A549 (cell line): ENCODE data around the gene AP3B1. TPM values are rescaled to one million over a fixed set of nuclear protein-coding genes. Genes with fewer than 3 reads are reported as not detected.
A peak's percentile ranks its signal among the peaks of the same experiment; 100 is the strongest.

Source experiments
- ATAC-seq, 2 experiments: fragments of 200-7000 bp in 1 of 2; fragments of >200 bp in 1 of 2; cut with Nextera tagmentation in 1 of 2; cut with Tn5 transposase in 1 of 2; 3 replicates each; pipeline versions ENCODE4 v1.8.0 to v1.9.1; 2018 to 2020; ENCODE audit warnings: mild to moderate bottlenecking in 1 of 2, moderate library complexity in 1 of 2
- CTCF ChIA-PET: fragments of 300-600 bp; sonication (Branson Sonifier 250); formaldehyde crosslinking; extraction: SDS; loops from one replicate; lab custom pipeline; 2021; ENCODE audit warnings: antibody characterized with exemption, inconsistent platforms; lab: Yijun Ruan, JAX
- POLR2A ChIA-PET: fragments of 350-600 bp; formaldehyde crosslinking; extraction: SDS; loops from one replicate; lab custom pipeline; 2021; ENCODE audit warnings: antibody characterized with exemption, inconsistent platforms; lab: Yijun Ruan, JAX
- DNase-seq, 2 experiments: peaks; one replicate each; pipeline versions ENCODE4 v3.0.0 to v3.0.0-alpha.2; 2011 to 2016; ENCODE audit warnings: low read depth in 1 of 2, low spot score in 1 of 2
- FAIRE-seq: peaks from 2 replicates; lab custom pipeline; 2011; peaks lifted over from hg19 to GRCh38; lab: Jason Lieb, UNC
- H3K27ac ChIP-seq, 2 experiments: fragments of >200 bp; sonication (Bioruptor Twin); formaldehyde crosslinking; 3 replicates each; pipeline ENCODE4 v1.5.1; 2016 to 2017
- H3K4me1 ChIP-seq: fragments of >200 bp; sonication (Bioruptor Twin); formaldehyde crosslinking; 3 replicates; pipeline ENCODE4 v1.6.1; 2016
- H3K4me2 ChIP-seq: fragments of >200 bp; sonication (Bioruptor Twin); formaldehyde crosslinking; 3 replicates; pipeline ENCODE4 v1.6.1; 2016
- H3K4me3 ChIP-seq: fragments of >200 bp; sonication (Bioruptor Twin); formaldehyde crosslinking; 3 replicates; pipeline ENCODE4 v1.5.1; 2016
- H3K9me3 ChIP-seq: fragments of >200 bp; sonication (Bioruptor Twin); formaldehyde crosslinking; 3 replicates; pipeline ENCODE4 v1.6.1; 2016
- BHLHE40 ChIP-seq: IDR thresholded peaks from 2 replicates; pipeline ENCODE4 v1.6.1; 2012; ENCODE audit warnings: low read depth, low read length, inconsistent platforms
- CHD4 ChIP-seq: fragments of 200-600 bp; sonication (generic); IDR thresholded peaks from 2 replicates; pipeline ENCODE4 v1.6.1; 2016; ENCODE audit warnings: antibody characterized with exemption, mild to moderate bottlenecking, borderline replicate concordance
- EP300 ChIP-seq, 2 experiments: fragments of >200 bp; sonication (Bioruptor Twin); formaldehyde crosslinking; IDR thresholded peaks; 2 replicates in 1 of 2; 3 replicates in 1 of 2; pipeline ENCODE4 v1.6.1; 2016 to 2017
- FOSB ChIP-seq: fragments of 250-450 bp; sonication (Bioruptor Pico); IDR thresholded peaks from 2 replicates; pipeline ENCODE4 v1.5.0; 2020; ENCODE audit warnings: mild to moderate bottlenecking, moderate library complexity
- GATA3 ChIP-seq: IDR thresholded peaks from 2 replicates; pipeline ENCODE4 v1.6.1; 2012; ENCODE audit warnings: borderline replicate concordance
- HDAC2 ChIP-seq: fragments of 200-600 bp; sonication (generic); IDR thresholded peaks from 2 replicates; pipeline ENCODE4 v1.6.1; 2016
- HOXB5 ChIP-seq: fragments of 250-450 bp; sonication (Bioruptor Pico); IDR thresholded peaks from 2 replicates; pipeline ENCODE4 v1.5.0; 2020; ENCODE audit warnings: mild to moderate bottlenecking, moderate library complexity
- KDM1A ChIP-seq: fragments of 200-600 bp; sonication (generic); IDR thresholded peaks from 2 replicates; pipeline ENCODE4 v1.6.1; 2016; ENCODE audit warnings: low read depth, mild to moderate bottlenecking
- KDM5A ChIP-seq: fragments of 200-600 bp; sonication (generic); IDR thresholded peaks from 2 replicates; pipeline ENCODE4 v1.6.1; 2016; ENCODE audit warnings: antibody characterized with exemption, mild to moderate bottlenecking
- MAFK ChIP-seq: fragments of 450-650 bp; IDR thresholded peaks from 2 replicates; pipeline ENCODE4 v1.6.1; 2014; ENCODE audit not compliant: partially characterized antibody
- MAZ ChIP-seq: fragments of 150-350 bp; IDR thresholded peaks from 2 replicates; pipeline ENCODE4 v1.6.1; 2014; ENCODE audit warnings: antibody characterized with exemption, low read depth, low read length, borderline replicate concordance
- NFE2L2 ChIP-seq: fragments of 150-350 bp; conservative IDR thresholded peaks from 2 replicates; pipeline ENCODE4 v1.6.1; 2014; ENCODE audit warnings: low read length
- NR3C1 ChIP-seq: fragments of >200 bp; sonication (Bioruptor Twin); formaldehyde crosslinking; IDR thresholded peaks from 3 replicates; pipeline ENCODE4 v1.6.1; 2017
- POLR2AphosphoS2 ChIP-seq: conservative IDR thresholded peaks from 2 replicates; pipeline ENCODE4 v1.6.1; 2012; ENCODE audit warnings: low read length, improper control_type of control experiment, inconsistent platforms
- RARB ChIP-seq: fragments of 250-450 bp; sonication (Bioruptor Pico); IDR thresholded peaks from 2 replicates; pipeline ENCODE4 v1.8.0; 2021; ENCODE audit warnings: mild to moderate bottlenecking, moderate library complexity
- RCOR1 ChIP-seq: fragments of 150-350 bp; IDR thresholded peaks from 2 replicates; pipeline ENCODE4 v1.6.1; 2014; ENCODE audit warnings: antibody characterized with exemption, low read length, low read depth
- SREBF2 ChIP-seq: fragments of 450-650 bp; IDR thresholded peaks from 2 replicates; pipeline ENCODE4 v1.6.1; 2014; ENCODE audit warnings: mild to moderate bottlenecking, moderate library complexity
- WGBS: methylation state at CpG from one replicate; pipeline ENCODE4 v1.1.6; 2017; ENCODE audit errors: missing lambda C conversion rate; 5-methylcytosine and 5-hydroxymethylcytosine counted together
- polyA plus RNA-seq, 4 experiments: library from polyadenylated mRNA; depleted of rRNA in 3 of 4; stranded (reverse); fragments of >200 nt; fragmentation: RNase III in 1 of 4; extraction: RNeasy Plus Mini Kit Qiagen cat#74134 plus additional on column Dnase treatment in 1 of 4; gene quantifications; 2 replicates in 3 of 4; 3 replicates in 1 of 4; pipeline ENCODE4 v1.2.3, GENCODE V29; 2011 to 2017
- TF ChIP-seq, protein P1 (sequence below): fragments of 150-350 bp; IDR thresholded peaks from 2 replicates; pipeline ENCODE4 v1.6.1; 2014; ENCODE audit warnings: low read depth, mild to moderate bottlenecking, low read length
- TF ChIP-seq, protein P2 (sequence below): fragments of >200 bp; sonication (Bioruptor Twin); formaldehyde crosslinking; IDR thresholded peaks from 3 replicates; pipeline ENCODE4 v1.5.1; 2016
- TF ChIP-seq, protein P3 (sequence below): IDR thresholded peaks from 2 replicates; pipeline ENCODE4 v1.6.1; 2012; ENCODE audit warnings: low read depth, borderline replicate concordance

The AP3B1 gene
- polyA plus RNA-seq, 2 of the 4 experiments (the other 2 are of a cell fraction) = 52.4 to 70.5 TPM

DNA sequence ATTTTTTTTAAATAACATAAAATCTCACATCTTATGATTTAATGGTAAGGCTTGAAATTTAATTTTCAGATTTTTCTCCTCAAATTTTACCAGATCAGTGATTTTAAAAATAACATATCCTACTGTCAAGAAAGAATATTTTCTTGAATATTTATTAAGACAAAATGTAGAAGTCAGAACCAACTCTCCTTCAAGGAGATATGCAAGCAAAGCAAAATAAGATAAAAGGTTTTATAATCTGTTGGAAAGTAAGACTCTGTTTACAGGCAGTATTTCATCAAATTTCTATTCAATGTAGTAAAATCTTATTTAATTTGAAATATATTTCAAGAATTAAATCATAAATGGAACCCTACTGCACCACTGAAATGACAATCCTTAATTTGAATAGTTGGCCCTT is 7.3 kb downstream of the AP3B1 start:
- ChIA-PET POLR2A (no interaction called here), CTCF (no interaction called here)
- Histone ChIP-seq H3K4me3 (no peak overlapping the region), H3K27ac (no peak overlapping the region), H3K4me1 (peaks cover 18% of the 10 kb centered on the region), H3K4me2 (no peak overlapping the region; the same call in 1 of the 3 replicates), H3K9me3 (no peaks in the 10 kb centered on the region)
- no peak for DNase-seq
- ATAC-seq = no peak
- peak; percentile 19 for TF ChIP-seq MAFK
- TF ChIP-seq, protein P1, sequence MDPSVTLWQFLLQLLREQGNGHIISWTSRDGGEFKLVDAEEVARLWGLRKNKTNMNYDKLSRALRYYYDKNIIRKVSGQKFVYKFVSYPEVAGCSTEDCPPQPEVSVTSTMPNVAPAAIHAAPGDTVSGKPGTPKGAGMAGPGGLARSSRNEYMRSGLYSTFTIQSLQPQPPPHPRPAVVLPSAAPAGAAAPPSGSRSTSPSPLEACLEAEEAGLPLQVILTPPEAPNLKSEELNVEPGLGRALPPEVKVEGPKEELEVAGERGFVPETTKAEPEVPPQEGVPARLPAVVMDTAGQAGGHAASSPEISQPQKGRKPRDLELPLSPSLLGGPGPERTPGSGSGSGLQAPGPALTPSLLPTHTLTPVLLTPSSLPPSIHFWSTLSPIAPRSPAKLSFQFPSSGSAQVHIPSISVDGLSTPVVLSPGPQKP = no peak
- no peak for FAIRE-seq

DNA sequence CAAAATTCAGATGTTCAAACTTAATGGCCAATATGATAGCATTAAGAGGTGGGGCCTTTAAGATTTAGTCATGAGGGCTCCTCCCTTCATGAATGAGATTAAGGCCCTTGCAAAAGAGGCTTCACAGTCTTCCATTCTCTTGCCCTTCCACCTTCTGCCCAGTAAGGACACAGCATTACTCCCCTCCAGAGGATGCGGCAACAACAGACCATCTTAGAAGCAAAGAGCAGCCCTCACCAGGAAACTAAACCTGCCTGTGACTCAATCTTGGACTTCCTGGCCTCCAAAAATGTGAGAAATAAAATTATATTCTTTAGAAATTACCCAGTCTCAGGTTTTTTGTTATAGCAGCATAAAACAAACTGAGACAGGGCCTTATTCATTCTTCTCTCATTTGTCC is 8.2 kb downstream of the AP3B1 start:
- DNase-seq (no peak), FAIRE-seq (no peak), ATAC-seq (no peak)
- POLR2A ChIA-PET = interaction anchor here (1.7 kb wide), 1 partner anchor 8 kb away, joined by 5 read pairs; the partner anchor contains the start of gene AP3B1
- no peak overlapping the region for H3K4me2 ChIP-seq
- TF ChIP-seq KDM5A = no peak
- TF ChIP-seq, protein P2, sequence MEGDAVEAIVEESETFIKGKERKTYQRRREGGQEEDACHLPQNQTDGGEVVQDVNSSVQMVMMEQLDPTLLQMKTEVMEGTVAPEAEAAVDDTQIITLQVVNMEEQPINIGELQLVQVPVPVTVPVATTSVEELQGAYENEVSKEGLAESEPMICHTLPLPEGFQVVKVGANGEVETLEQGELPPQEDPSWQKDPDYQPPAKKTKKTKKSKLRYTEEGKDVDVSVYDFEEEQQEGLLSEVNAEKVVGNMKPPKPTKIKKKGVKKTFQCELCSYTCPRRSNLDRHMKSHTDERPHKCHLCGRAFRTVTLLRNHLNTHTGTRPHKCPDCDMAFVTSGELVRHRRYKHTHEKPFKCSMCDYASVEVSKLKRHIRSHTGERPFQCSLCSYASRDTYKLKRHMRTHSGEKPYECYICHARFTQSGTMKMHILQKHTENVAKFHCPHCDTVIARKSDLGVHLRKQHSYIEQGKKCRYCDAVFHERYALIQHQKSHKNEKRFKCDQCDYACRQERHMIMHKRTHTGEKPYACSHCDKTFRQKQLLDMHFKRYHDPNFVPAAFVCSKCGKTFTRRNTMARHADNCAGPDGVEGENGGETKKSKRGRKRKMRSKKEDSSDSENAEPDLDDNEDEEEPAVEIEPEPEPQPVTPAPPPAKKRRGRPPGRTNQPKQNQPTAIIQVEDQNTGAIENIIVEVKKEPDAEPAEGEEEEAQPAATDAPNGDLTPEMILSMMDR = no peak
- no peak for TF ChIP-seq GATA3
- no peak for TF ChIP-seq BHLHE40
- no peak for TF ChIP-seq FOSB (CRISPR knock-in tag)
- no peak overlapping the region for H3K4me3 ChIP-seq
- 87% methylated on average over 1 of the region's 1 CpG for WGBS
- peaks cover 18% of the 10 kb centered on the region for H3K4me1 ChIP-seq
- CTCF ChIA-PET = no interaction called here
- H3K27ac ChIP-seq = no peak overlapping the region
- H3K9me3 ChIP-seq = no peaks in the 10 kb centered on the region

DNA sequence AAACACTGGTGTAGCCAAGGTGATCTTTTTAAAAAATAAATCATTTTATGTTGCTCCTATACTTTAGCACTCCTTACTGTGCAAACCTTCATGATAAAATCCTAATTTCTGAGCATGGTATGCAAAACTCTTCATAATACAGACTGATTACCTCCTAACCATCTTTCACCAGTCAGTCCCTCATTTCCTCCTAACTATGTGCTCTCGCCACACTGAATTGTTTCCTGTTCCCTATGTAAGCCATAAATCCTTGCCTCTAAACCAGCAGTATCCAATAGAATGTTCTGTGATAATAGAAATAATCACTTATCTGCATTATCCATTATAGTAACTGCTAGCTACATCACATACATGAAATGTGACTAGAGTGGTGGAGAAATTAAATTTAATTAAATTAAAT is 10.7 kb downstream of the AP3B1 start:
- no peak for ATAC-seq
- no peaks in the 10 kb centered on the region for H3K9me3 ChIP-seq
- no peak for DNase-seq
- no peak overlapping the region for H3K4me2 ChIP-seq
- no peak for TF ChIP-seq HOXB5 (CRISPR knock-in tag)
- TF ChIP-seq MAZ = no peak
- TF ChIP-seq, protein P3, sequence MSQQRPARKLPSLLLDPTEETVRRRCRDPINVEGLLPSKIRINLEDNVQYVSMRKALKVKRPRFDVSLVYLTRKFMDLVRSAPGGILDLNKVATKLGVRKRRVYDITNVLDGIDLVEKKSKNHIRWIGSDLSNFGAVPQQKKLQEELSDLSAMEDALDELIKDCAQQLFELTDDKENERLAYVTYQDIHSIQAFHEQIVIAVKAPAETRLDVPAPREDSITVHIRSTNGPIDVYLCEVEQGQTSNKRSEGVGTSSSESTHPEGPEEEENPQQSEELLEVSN = no peak
- TF ChIP-seq RCOR1 = no peak
- no peak for TF ChIP-seq HDAC2
- no peak for TF ChIP-seq POLR2AphosphoS2
- TF ChIP-seq NR3C1 = no peak
- TF ChIP-seq SREBF2 = no peak
- TF ChIP-seq NFE2L2 = no peak
- TF ChIP-seq CHD4 = no peak
- TF ChIP-seq EP300 (IDR thresholded peaks at IDR 0.05) = no peak
- 91% methylated on average over 1 of the region's 1 CpG for WGBS
- H3K4me1 ChIP-seq = peaks cover 17% of the 10 kb centered on the region
- ChIA-PET POLR2A (no interaction called here), CTCF (interaction anchor here (1.5 kb wide), 1 partner anchor 16 kb away, joined by 3 read pairs; no protein-coding TSS in a partner anchor)
- FAIRE-seq = no peak
- no peak overlapping the region for H3K4me3 ChIP-seq
- H3K27ac ChIP-seq = no peak overlapping the region

DNA sequence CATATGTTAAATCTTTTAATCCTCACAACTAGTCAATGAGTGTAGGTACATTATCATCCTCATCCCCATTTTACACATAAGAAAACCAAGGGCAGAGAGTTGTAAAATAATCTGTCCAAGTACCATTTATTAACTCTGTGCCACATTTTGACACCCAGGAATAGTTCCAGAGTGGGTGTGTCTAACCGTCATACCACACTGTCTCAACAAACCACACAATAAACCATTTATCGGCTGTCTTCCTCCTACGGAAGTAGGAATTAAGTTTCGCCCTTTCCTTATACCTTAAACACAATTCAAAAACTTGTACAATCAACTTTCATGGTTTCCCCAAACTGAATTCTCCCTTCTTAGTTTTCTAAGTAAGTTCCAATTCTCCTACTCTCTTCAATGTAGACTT is 11.4 kb downstream of the AP3B1 start:
- POLR2A ChIA-PET = no interaction called here

More for the DNA sequence above, 11.4 kb downstream of the AP3B1 start:
- no peak for ATAC-seq
- Histone ChIP-seq H3K4me1 (peaks cover 10% of the 10 kb centered on the region), H3K27ac (no peak overlapping the region), H3K9me3 (no peaks in the 10 kb centered on the region), H3K4me2 (no peak overlapping the region), H3K4me3 (no peak overlapping the region)
- WGBS = 86% methylated on average over 4 of the region's 4 CpGs
- no peak for DNase-seq
- no peak for FAIRE-seq
- CTCF ChIA-PET = no interaction called here
- TF ChIP-seq RARB (CRISPR knock-in tag) (no peak), KDM5A (no peak), KDM1A (no peak)
